GM18858 (cell line): ENCODE measurements around the gene ASAH2B.

Experiments used
- ATAC-seq: cut with Tn5 transposase; IDR thresholded peaks from one replicate; pipeline ENCODE4 v1.9.1; 2021; ENCODE audit not compliant: unreplicated experiment

Gene ASAH2B

DNA sequence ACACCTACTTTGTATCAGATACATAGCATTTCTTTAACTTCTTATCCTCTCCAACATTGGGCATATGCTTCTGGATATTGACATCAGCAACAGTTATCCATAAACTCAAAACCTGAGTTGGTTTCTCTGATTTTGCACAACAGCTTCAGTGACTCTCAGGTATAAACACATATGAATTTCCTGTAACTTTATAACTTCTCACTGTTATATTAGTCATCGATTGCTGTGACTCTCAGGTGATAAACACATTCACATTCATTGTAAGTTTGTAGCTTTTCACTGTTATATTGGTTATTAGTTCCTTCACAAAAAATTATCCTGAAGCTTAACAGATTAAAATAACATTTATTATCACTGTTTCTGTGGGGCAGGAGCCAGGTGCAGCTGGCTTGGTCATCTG is 57.0 kb downstream of the ASAH2B start:
- ATAC-seq = no peak

DNA sequence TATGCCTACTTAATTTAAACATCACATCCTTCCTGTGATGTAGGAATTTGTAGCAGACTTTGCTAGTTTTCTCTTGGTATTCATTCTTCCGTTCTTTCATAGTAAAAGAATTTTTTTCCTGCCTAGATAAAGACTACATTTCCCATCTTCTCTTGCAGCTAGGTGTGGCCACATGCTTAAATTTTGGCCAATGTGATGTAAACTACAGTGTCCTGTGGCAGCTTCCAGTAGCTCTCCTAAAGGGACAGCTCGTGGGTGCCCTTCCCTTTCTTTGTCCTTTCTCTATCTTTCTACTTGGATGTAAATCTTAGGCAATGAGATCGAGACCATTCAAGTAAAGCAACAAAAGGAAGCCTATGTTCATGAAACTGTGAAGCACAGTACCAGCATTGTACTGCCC is 58.6 kb downstream of the ASAH2B start:
- ATAC-seq = no peak

DNA sequence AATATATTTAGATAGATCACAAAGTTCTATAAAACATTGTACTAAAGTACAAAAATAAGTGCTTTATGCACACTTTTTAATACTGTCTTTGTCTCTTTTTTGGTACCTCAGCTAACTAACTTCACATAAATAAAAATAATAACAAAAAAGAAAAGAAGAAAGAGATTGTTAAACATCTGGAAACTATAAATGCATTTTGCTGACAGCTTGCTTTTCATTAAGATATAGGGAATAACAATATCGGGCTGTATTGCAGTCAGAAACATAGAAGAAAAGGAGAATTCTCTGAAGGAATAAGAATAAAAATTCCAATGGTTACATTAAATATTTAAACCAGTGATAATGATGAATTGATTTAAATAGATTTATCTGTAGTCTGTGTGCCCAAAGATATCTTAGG is 59.9 kb downstream of the ASAH2B start:
- no peak for ATAC-seq

DNA sequence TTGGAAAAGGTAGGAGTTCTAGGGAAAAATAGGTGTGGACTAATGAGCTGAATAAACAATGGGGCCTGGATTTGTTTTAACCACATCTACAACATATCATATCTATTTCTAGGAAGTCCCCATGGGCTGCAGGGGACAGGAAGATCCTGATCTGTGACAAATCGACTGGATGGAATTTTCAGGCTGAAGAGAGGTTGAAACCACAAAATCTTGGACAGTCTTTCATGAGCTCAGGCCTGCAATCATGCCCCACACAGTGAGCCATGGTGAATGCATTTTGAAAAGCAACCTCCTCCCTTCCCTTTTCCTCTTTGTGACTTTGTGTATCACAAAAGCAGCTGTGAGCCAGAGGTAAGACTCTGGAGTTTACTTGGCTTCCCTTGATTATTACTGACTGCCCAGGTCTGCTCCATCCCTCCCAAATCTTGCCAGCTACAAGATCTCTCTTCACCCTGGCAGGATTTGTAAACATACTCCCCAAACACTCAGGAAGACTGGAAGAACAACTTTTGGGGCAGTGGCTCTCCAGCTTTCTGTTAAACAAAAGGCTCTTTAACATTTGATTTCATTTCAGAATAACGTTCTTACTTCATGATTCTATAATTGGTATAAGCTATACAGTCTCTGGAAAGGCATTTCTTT is 66.4 kb downstream of the ASAH2B start:
- ATAC-seq = no peak

- ATAC-seq = no peak
These were observed 68.4 kb downstream of the ASAH2B start for GRCh38 chr10:50807851-50808776.
